ENCODE results near the gene OTUD7B. TPM values are rescaled to one million over a fixed set of nuclear protein-coding genes. Genes with fewer than 3 reads are reported as not detected.

The OTUD7B gene
- total RNA-seq, 1 experiment from 2014 or later = 23.5 TPM

DNA sequence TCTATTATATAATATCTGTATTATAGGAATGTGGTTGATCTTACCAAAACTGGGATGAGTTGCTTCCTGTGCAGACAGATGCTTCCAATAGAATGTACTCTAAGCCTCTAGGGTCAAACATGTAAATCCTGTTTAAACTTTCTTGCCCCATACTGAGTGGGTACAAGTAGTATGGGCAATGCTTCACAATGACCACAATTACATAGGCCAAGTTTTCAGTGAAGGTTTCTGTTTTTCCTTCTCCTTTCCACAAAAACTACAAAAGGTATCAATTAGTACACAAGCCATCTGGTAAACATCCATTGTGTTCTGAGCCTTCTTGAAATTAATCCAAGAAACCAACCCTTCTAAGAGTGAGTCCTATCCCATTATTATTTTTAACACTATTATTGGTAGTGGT lies 16.8 kb downstream of the OTUD7B start:
- Histone ChIP-seq H2BK5ac (ENCODE audit: insufficient read length, low read length) (no peak overlapping the region), H4K91ac (ENCODE audit: insufficient read length, low read depth, low read length) (no peak overlapping the region), H4K20me1 (ENCODE audit: control insufficient read depth, insufficient read depth, insufficient read length) (no peaks in the 10 kb centered on the region), H3K27ac (ENCODE audit: insufficient read length, low read depth, low read length) (no peak overlapping the region), H2AFZ (ENCODE audit: low read length) (no peak overlapping the region), H3K18ac (ENCODE audit: insufficient read length, low read depth, low read length) (no peak overlapping the region), H3K56ac (ENCODE audit: insufficient read length, low read depth, low read length) (no peak overlapping the region), H3K9ac (ENCODE audit: extremely low read depth, insufficient read length, low read length) (no peak overlapping the region), H3K4ac (ENCODE audit: low read depth, low read length) (no peak overlapping the region), H3K79me2 (ENCODE audit: insufficient read depth, low read length) (no peaks in the 10 kb centered on the region; the same call in 1 of the 2 replicates), H3T11ph (ENCODE audit: low read length) (no peak overlapping the region), H3K4me1 (ENCODE audit: insufficient read depth, low read length) (no peaks in the 10 kb centered on the region; the same call in 1 of the 2 replicates), H3K23ac (ENCODE audit: insufficient read length, low read depth, low read length) (no peak overlapping the region), H2AK5ac (ENCODE audit: insufficient read length, low read length) (no peak overlapping the region), H3K27me3 (ENCODE audit: insufficient read depth, low read length) (no peaks in the 10 kb centered on the region), H3K23me2 (ENCODE audit: insufficient read length, low read depth, low read length, poor library complexity, severe bottlenecking) (no peaks in the 10 kb centered on the region), H4K8ac (replicated peaks; ENCODE audit: insufficient read length, low read depth, low read length) (no peak overlapping the region), H2BK15ac (ENCODE audit: low read depth, low read length) (no peak overlapping the region), H3K79me1 (ENCODE audit: insufficient read depth, low read depth, low read length, poor library complexity, severe bottlenecking) (peaks cover 3% of the 10 kb centered on the region), H2BK12ac (ENCODE audit: insufficient read length, low read depth, low read length) (no peak overlapping the region), H2BK20ac (ENCODE audit: low read depth, low read length, poor library complexity, severe bottlenecking) (no peak overlapping the region), H4K5ac (ENCODE audit: insufficient read length, low read depth, low read length) (no peak overlapping the region), H2BK120ac (ENCODE audit: low read depth, low read length, poor library complexity, severe bottlenecking) (no peak overlapping the region), H3K4me2 (ENCODE audit: insufficient read depth, insufficient read length, low read length) (no peak overlapping the region), H3K9me3 (ENCODE audit: control insufficient read depth, low read depth, low read length) (no peaks in the 10 kb centered on the region), H3K14ac (ENCODE audit: insufficient read depth, low read length) (no peak overlapping the region)
- H3K4me3 Mint-ChIP-seq = no peak overlapping the region
- peaks cover 18 to 35% of the 10 kb centered on the region in 2 experiments for H3K4me1 Mint-ChIP-seq
- H3K9me3 Mint-ChIP-seq = no peaks in the 10 kb centered on the region
- no peak for DNase-seq
- peaks cover 0 to 6% (median 4%) of the 10 kb centered on the region in 3 experiments; a peak in 3 of 7 replicates for H3K36me3 Mint-ChIP-seq (ENCODE audit: insufficient read depth in 1 of 3, low read depth in 3 of 3)
- H3K27me3 Mint-ChIP-seq (ENCODE audit: low read depth) = no peaks in the 10 kb centered on the region
- H3K27ac Mint-ChIP-seq = no peak overlapping the region
- TF ChIP-seq, protein P1, sequence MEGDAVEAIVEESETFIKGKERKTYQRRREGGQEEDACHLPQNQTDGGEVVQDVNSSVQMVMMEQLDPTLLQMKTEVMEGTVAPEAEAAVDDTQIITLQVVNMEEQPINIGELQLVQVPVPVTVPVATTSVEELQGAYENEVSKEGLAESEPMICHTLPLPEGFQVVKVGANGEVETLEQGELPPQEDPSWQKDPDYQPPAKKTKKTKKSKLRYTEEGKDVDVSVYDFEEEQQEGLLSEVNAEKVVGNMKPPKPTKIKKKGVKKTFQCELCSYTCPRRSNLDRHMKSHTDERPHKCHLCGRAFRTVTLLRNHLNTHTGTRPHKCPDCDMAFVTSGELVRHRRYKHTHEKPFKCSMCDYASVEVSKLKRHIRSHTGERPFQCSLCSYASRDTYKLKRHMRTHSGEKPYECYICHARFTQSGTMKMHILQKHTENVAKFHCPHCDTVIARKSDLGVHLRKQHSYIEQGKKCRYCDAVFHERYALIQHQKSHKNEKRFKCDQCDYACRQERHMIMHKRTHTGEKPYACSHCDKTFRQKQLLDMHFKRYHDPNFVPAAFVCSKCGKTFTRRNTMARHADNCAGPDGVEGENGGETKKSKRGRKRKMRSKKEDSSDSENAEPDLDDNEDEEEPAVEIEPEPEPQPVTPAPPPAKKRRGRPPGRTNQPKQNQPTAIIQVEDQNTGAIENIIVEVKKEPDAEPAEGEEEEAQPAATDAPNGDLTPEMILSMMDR (conservative IDR thresholded peaks at IDR 0.05) = no peak
